SK-N-SH treated with all-trans-retinoic acid at 6 μM for 48 hours (cell line): ENCODE results near the gene CCDC186.

Experiments used
- ARNTL ChIP-seq: fragments of 450-650 bp; formaldehyde crosslinking; IDR thresholded peaks from 2 replicates; pipeline ENCODE4 v1.5.0; 2020; ENCODE audit warnings: low read depth, mild to moderate bottlenecking, moderate library complexity, borderline replicate concordance
- ESRRG ChIP-seq: fragments of 250-450 bp; sonication (Bioruptor Pico); IDR thresholded peaks from 2 replicates; pipeline ENCODE4 v1.6.1; 2021; ENCODE audit warnings: mild to moderate bottlenecking
- RARB ChIP-seq: fragments of 250-450 bp; sonication (Bioruptor Pico); IDR thresholded peaks from 2 replicates; pipeline ENCODE4 v1.8.0; 2021; ENCODE audit warnings: mild to moderate bottlenecking, moderate library complexity

DNA sequence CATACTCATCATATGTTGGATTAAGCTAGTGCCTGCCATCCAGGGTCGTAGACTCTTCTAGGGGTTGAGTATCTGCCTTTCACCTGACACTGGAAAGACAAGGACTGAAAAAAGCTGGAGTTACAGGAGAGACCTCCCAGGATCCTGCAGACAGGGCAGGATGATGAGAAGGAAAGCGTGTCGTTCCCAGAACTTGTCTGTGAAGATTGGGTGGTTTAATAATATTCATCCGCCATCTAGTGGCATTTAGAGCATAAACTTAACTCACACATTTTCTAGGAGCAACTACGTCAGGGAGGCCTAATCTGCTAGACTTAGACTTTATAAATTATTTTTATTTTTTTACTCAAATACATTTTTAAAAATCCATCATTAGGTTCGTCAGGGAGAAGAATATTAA, 70.7 kb downstream of the CCDC186 start:
- TF ChIP-seq ARNTL (CRISPR knock-in tag), result no peak
- no peak for TF ChIP-seq ESRRG (CRISPR knock-in tag)
- TF ChIP-seq RARB, result no peak
